ENCODE data around the gene DSG2.

DSG2 gene

GRCh38 chr18:31596081-31596872, 98.3 kb downstream of the DSG2 start:
- Histone ChIP-seq H3K27me3 (ENCODE audit: control insufficient read depth, insufficient read depth, low read length) (no peaks in the 10 kb centered on the region), H3K9me3 (ENCODE audit: control insufficient read depth, insufficient read depth, low read length) (no peaks in the 10 kb centered on the region), H3K36me3 (ENCODE audit: control insufficient read depth, insufficient read depth, low read length) (no peaks in the 10 kb centered on the region), H3K9ac (ENCODE audit: low read depth, low read length) (no peak overlapping the region), H3K4me1 (ENCODE audit: control insufficient read depth, insufficient read depth, low read length) (no peaks in the 10 kb centered on the region), H3K4me3 (ENCODE audit: low read depth, low read length) (no peak overlapping the region)

GRCh38 chr18:31598021-31598805, 100.2 kb downstream of the DSG2 start:
- no peak overlapping the region for H3K4me3 ChIP-seq (ENCODE audit: low read depth, low read length)
- no peaks in the 10 kb centered on the region for H3K36me3 ChIP-seq (ENCODE audit: control insufficient read depth, insufficient read depth, low read length)
- no peaks in the 10 kb centered on the region for H3K4me1 ChIP-seq (ENCODE audit: control insufficient read depth, insufficient read depth, low read length)
- H3K27me3 ChIP-seq (ENCODE audit: control insufficient read depth, insufficient read depth, low read length): no peaks in the 10 kb centered on the region
- no peaks in the 10 kb centered on the region for H3K9me3 ChIP-seq (ENCODE audit: control insufficient read depth, insufficient read depth, low read length)
- H3K9ac ChIP-seq (ENCODE audit: low read depth, low read length): no peak overlapping the region
